NCI-H748 treated with DMSO at 0.1 percent for 48 hours (cell line): ENCODE measurements around the gene ACSM5.
"Not testable (repeated sequence)": the region's sequence is repeated elsewhere in the genome, so short reads cannot be mapped to it uniquely, and the experiment has no call there.

Source experiments
- DNase-seq: peaks from one replicate; lab custom pipeline; 2025; lab: John Stamatoyannopoulos, UW

Gene ACSM5

GRCh38 chr16:20399185-20399584, 10.1 kb upstream of the ACSM5 start:
- no peak for DNase-seq

GRCh38 chr16:20401066-20401465, 8.3 kb upstream of the ACSM5 start:
- no peak for DNase-seq

GRCh38 chr16:20401475-20402016, 7.8 kb upstream of the ACSM5 start:
- DNase-seq = no peak

GRCh38 chr16:20402651-20403050, 6.7 kb upstream of the ACSM5 start:
- DNase-seq = no peak

- no peak for DNase-seq
Observed at GRCh38 chr16:20404637-20405036, 4.7 kb upstream of the ACSM5 start, which contains the start of gene PDILT. Gene PDILT (minus strand): TSS chr16:20404737. CDS start chr16:20399300, 5,437 bp downstream.

GRCh38 chr16:20410121-20410723, 888 bp downstream of the ACSM5 start:
- DNase-seq = no peak

- no peak for DNase-seq
Observed at GRCh38 chr16:20411055-20411454, 1.7 kb downstream of the ACSM5 start.

- no peak for DNase-seq
Observed at GRCh38 chr16:20415541-20415940, 6.2 kb downstream of the ACSM5 start.

GRCh38 chr16:20419093-20419492, 9.8 kb downstream of the ACSM5 start:
- not testable (repeated sequence) for DNase-seq

- DNase-seq = not testable (repeated sequence)
Observed at GRCh38 chr16:20421748-20422147, 12.4 kb downstream of the ACSM5 start.

- DNase-seq = not testable (repeated sequence)
Observed at GRCh38 chr16:20423772-20424128, 14.4 kb downstream of the ACSM5 start.

GRCh38 chr16:20424129-20424866, 15.0 kb downstream of the ACSM5 start:
- no peak for DNase-seq

- DNase-seq = not testable (repeated sequence)
Observed at GRCh38 chr16:20427401-20427797, 18.1 kb downstream of the ACSM5 start.

GRCh38 chr16:20429499-20429898, 20.2 kb downstream of the ACSM5 start:
- not testable (repeated sequence) for DNase-seq

GRCh38 chr16:20430480-20430879, 21.1 kb downstream of the ACSM5 start:
- DNase-seq = not testable (repeated sequence)

GRCh38 chr16:20430948-20431347, 21.6 kb downstream of the ACSM5 start:
- DNase-seq = no peak

- not testable (repeated sequence) for DNase-seq
Observed at GRCh38 chr16:20438950-20439349, 29.6 kb downstream of the ACSM5 start.

GRCh38 chr16:20439820-20440231, 30.5 kb downstream of the ACSM5 start:
- DNase-seq = not testable (repeated sequence)

- not testable (repeated sequence) for DNase-seq
Observed at GRCh38 chr16:20440731-20441130, 31.4 kb downstream of the ACSM5 start.

GRCh38 chr16:20441191-20441590, 31.9 kb downstream of the ACSM5 start:
- no peak for DNase-seq

GRCh38 chr16:20441859-20442258, 32.5 kb downstream of the ACSM5 start:
- DNase-seq = not testable (repeated sequence)

GRCh38 chr16:20446652-20447393, 37.5 kb downstream of the ACSM5 start:
- not testable (repeated sequence) for DNase-seq
